ENCODE results near the gene ULK3. TPM values are rescaled to one million over a fixed set of nuclear protein-coding genes. Genes with fewer than 3 reads are reported as not detected.
A peak's percentile ranks its signal among the peaks of the same experiment; 100 is the strongest.

ULK3 gene
- total RNA-seq, 1 experiment from 2014 or later = 48.4 TPM

GRCh38 chr15:74889883-74890664 lies 47.1 kb upstream of the ULK3 start, which contains the start of gene MPI:
Gene MPI, plus strand, starts transcription at chr15:74890042. Its CDS starts 32 bp downstream, at chr15:74890074.
- Histone ChIP-seq H3K27me3 (ENCODE audit: insufficient read depth, low read length) (no peaks in the 10 kb centered on the region), H3K27ac (ENCODE audit: low read depth, low read length) (peak within 1 kb of the TSS; percentile 73), H2AFZ (ENCODE audit: low read depth, low read length, poor library complexity, severe bottlenecking) (peak within 1 kb of the TSS; percentile 87), H3K79me2 (ENCODE audit: insufficient read depth, low read length) (peaks cover 16% of the 10 kb centered on the region; the same call in 1 of the 2 replicates), H3K4me3 (replicated peaks in 1 of 2; ENCODE audit: low read depth in 1 of 2, low read length in 2 of 2) (peak within 1 kb of the TSS; percentile 79 to 98), H3K4me2 (ENCODE audit: low read length) (peak within 1 kb of the TSS; percentile 86), H3K9me2 (ENCODE audit: insufficient read depth) (no peaks in the 10 kb centered on the region), H3K4me1 (ENCODE audit: control insufficient read depth in 1 of 2, insufficient read depth in 2 of 2, low read length in 2 of 2) (peaks cover 13 to 46% of the 10 kb centered on the region in 2 experiments), H4K20me1 (ENCODE audit: insufficient read depth) (no peaks in the 10 kb centered on the region), H3K36me3 (ENCODE audit: control insufficient read depth in 1 of 2, insufficient read depth in 2 of 2, low read length in 2 of 2) (peaks cover 5 to 23% of the 10 kb centered on the region in 2 experiments; a peak in 2 of 4 replicates), H3K9me3 (ENCODE audit: control insufficient read depth in 1 of 2, insufficient read depth in 1 of 2, low read depth in 1 of 2, low read length in 2 of 2) (no peaks in the 10 kb centered on the region), H3K9ac (ENCODE audit: low read length) (peak within 1 kb of the TSS; percentile 88)
- BruUV-seq (replicated peaks) = TSS peak; percentile 79
- intact Hi-C loops (cut with micrococcal nuclease) = no loop called here
- ATAC-seq (peak; percentile 96), DNase-seq (ENCODE audit: low read depth, low spot score) (peak; percentile 55)
- RAD21 ChIA-PET (ENCODE audit: low non-redundant PET in 1 of 2, low total read pairs in 2 of 2, uncharacterized antibody in 2 of 2, unreplicated experiment in 2 of 2) = no interaction called here
- CTCF ChIA-PET = interaction anchor here (2.0 kb wide), 1 partner anchor 12 kb away, joined by 17 read pairs; no protein-coding TSS in a partner anchor
- TF ChIP-seq EZH2phosphoT487 (IDR thresholded peaks at IDR 0.05; ENCODE audit: borderline replicate concordance) = no peak
- TF ChIP-seq POLR2A (IDR thresholded peaks at IDR 0.05; ENCODE audit: borderline replicate concordance, extremely low read depth, insufficient read depth, insufficient read length) = peak; percentile 93
- no peak for TF ChIP-seq FOSL1 (IDR thresholded peaks at IDR 0.05; ENCODE audit: low read depth)
- no peak for TF ChIP-seq ATF3 (IDR thresholded peaks at IDR 0.05)
- TF ChIP-seq EZH2 (IDR thresholded peaks at IDR 0.05) = no peak
- TF ChIP-seq SP1 (IDR thresholded peaks at IDR 0.05; ENCODE audit: low read depth) = no peak
- no peak for TF ChIP-seq CTCF (IDR thresholded peaks at IDR 0.05 in 2 of 3, conservative IDR thresholded peaks at IDR 0.05 in 1 of 3; ENCODE audit: borderline replicate concordance in 1 of 3, insufficient read depth in 1 of 3, low read depth in 2 of 3, low read length in 2 of 3)
- TF ChIP-seq YY1 (IDR thresholded peaks at IDR 0.05; ENCODE audit: extremely low read depth, insufficient replicate concordance, low read depth, low read length) = peak; percentile 92
- TF ChIP-seq JUND (IDR thresholded peaks at IDR 0.05) = peak; percentile 22; the same call in 1 of the 2 replicates
- TF ChIP-seq ZFX (IDR thresholded peaks at IDR 0.05) = peak; percentile 63; the same call in 1 of the 2 replicates
- TF ChIP-seq EGR1 (IDR thresholded peaks at IDR 0.05; ENCODE audit: low read depth) = no peak
- peak; percentile 76 for TF ChIP-seq MAX (IDR thresholded peaks at IDR 0.05)
- TF ChIP-seq TCF7L2 (IDR thresholded peaks at IDR 0.05; ENCODE audit: borderline replicate concordance, extremely low read depth, insufficient read depth, insufficient read length) = no peak
- no peak; the same call in 1 of the 2 replicates for TF ChIP-seq RAD21 (IDR thresholded peaks at IDR 0.05; ENCODE audit: low read depth)
- TF ChIP-seq SIN3A (IDR thresholded peaks at IDR 0.05; ENCODE audit: low read depth) = peak; percentile 91
- TF ChIP-seq POLR2AphosphoS5 (IDR thresholded peaks at IDR 0.05; ENCODE audit: low read depth, low read length) = peak; percentile 96
- TF ChIP-seq ZNF274 (IDR thresholded peaks at IDR 0.05; ENCODE audit: low read depth, low read length) = no peak
- TF ChIP-seq ELF1 (IDR thresholded peaks at IDR 0.05; ENCODE audit: borderline replicate concordance, low read depth) = no peak
- no peak for TF ChIP-seq SRF (IDR thresholded peaks at IDR 0.05; ENCODE audit: low read depth)
- TF ChIP-seq CBX3 (IDR thresholded peaks at IDR 0.05; ENCODE audit: low read depth) = 0 out of 2 replicates have a peak, but pooled peaks have one; percentile 68
- peak; percentile 71 for TF ChIP-seq ZBTB33 (IDR thresholded peaks at IDR 0.05; ENCODE audit: extremely low read depth, insufficient replicate concordance, low read length)
- POLR2A ChIA-PET = interaction anchor here (0.5 to 1.4 kb wide), 2 partner anchors 16 to 41 kb away, joined by 3 to 8 read pairs; partner anchors contain the start of gene FAM219B
